HuH-7 (cell line): ENCODE measurements around the gene CPLX4.

Experiments
- DNase-seq: peaks from one replicate; pipeline ENCODE4 v3.0.0; 2011; ENCODE audit warnings: low spot score

Gene CPLX4

GRCh38 chr18:59318460-59319050 lies at the start of gene CPLX4:
CPLX4 (minus strand) TSS chr18:59318649; CDS start chr18:59318462, 187 bp downstream.
- DNase-seq, result no peak

GRCh38 chr18:59360381-59360780 lies 41.9 kb upstream of the CPLX4 start:
- DNase-seq, result no peak

GRCh38 chr18:59359576-59359952 lies 41.1 kb upstream of the CPLX4 start:
- no peak for DNase-seq

- peak; percentile 81 for DNase-seq
Observed at GRCh38 chr18:59358712-59359575, 40.5 kb upstream of the CPLX4 start, which contains the start of gene LMAN1. LMAN1 (minus strand) TSS chr18:59359265; CDS start chr18:59359244, 21 bp downstream.

- peak; percentile 29 for DNase-seq
Observed at GRCh38 chr18:59358414-59358711, 39.9 kb upstream of the CPLX4 start.

GRCh38 chr18:59357928-59358327 lies 39.5 kb upstream of the CPLX4 start:
- no peak for DNase-seq

GRCh38 chr18:59354731-59355130 lies 36.3 kb upstream of the CPLX4 start:
- no peak for DNase-seq

GRCh38 chr18:59353079-59353680 lies 34.7 kb upstream of the CPLX4 start:
- DNase-seq, result no peak

- DNase-seq, result no peak
Observed at GRCh38 chr18:59352250-59352855, 33.9 kb upstream of the CPLX4 start.

GRCh38 chr18:59345556-59345955 lies 27.1 kb upstream of the CPLX4 start:
- DNase-seq, result no peak

- DNase-seq, result no peak
Observed at GRCh38 chr18:59344996-59345395, 26.5 kb upstream of the CPLX4 start.

- DNase-seq, result no peak
Observed at GRCh38 chr18:59343926-59344325, 25.5 kb upstream of the CPLX4 start.

GRCh38 chr18:59340817-59341216 lies 22.4 kb upstream of the CPLX4 start:
- DNase-seq, result no peak

GRCh38 chr18:59340312-59340711 lies 21.9 kb upstream of the CPLX4 start:
- no peak for DNase-seq

GRCh38 chr18:59332986-59333385 lies 14.5 kb upstream of the CPLX4 start:
- DNase-seq, result no peak

- DNase-seq, result no peak
Observed at GRCh38 chr18:59328683-59329082, 10.2 kb upstream of the CPLX4 start.

GRCh38 chr18:59325965-59326364 lies 7.5 kb upstream of the CPLX4 start:
- no peak for DNase-seq

- no peak for DNase-seq
Observed at GRCh38 chr18:59324623-59324971, 6.1 kb upstream of the CPLX4 start.

- no peak for DNase-seq
Observed at GRCh38 chr18:59323931-59324622, 5.6 kb upstream of the CPLX4 start.

- DNase-seq, result no peak
Observed at GRCh38 chr18:59311631-59312030, 6.8 kb downstream of the CPLX4 start.

GRCh38 chr18:59308938-59309260 lies 9.6 kb downstream of the CPLX4 start:
- no peak for DNase-seq

GRCh38 chr18:59308248-59308937 lies 10.1 kb downstream of the CPLX4 start:
- peak; percentile 63 for DNase-seq
